ENCODE data around the gene GNAI3.

GNAI3 gene

DNA sequence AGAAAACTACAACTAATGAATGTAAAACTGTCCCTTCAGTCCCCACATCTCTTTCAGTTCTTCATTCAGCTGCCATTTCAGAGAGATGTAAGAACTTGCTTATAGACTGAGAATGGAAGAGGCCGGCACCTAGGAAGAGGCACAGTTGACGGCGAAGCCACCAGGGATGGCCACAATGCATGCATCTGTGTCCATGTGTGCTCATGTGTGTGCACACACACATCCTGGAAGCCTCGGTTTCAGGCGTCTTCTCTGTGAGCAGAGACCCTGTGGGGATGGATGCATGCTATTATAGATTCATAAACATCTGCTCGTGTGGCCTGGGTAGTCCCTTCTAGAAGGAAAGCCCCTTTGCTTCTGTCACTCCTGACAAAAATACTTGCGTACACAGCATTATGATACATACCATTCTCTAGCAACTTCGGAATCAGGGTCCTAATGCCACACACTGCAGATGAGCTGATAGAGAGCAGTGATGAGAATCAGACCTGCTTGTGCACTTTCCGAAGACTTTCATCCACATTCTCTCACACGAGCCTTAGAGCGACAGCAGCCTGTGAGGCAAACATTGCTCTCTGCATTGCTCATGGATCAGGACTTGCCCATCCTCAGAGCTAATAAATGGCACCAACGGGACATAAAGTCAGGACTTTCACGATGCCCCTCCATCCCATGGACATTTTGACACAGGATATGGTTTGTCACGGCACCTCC lies 21.2 kb upstream of the GNAI3 start:
- no peak for DNase-seq

DNA sequence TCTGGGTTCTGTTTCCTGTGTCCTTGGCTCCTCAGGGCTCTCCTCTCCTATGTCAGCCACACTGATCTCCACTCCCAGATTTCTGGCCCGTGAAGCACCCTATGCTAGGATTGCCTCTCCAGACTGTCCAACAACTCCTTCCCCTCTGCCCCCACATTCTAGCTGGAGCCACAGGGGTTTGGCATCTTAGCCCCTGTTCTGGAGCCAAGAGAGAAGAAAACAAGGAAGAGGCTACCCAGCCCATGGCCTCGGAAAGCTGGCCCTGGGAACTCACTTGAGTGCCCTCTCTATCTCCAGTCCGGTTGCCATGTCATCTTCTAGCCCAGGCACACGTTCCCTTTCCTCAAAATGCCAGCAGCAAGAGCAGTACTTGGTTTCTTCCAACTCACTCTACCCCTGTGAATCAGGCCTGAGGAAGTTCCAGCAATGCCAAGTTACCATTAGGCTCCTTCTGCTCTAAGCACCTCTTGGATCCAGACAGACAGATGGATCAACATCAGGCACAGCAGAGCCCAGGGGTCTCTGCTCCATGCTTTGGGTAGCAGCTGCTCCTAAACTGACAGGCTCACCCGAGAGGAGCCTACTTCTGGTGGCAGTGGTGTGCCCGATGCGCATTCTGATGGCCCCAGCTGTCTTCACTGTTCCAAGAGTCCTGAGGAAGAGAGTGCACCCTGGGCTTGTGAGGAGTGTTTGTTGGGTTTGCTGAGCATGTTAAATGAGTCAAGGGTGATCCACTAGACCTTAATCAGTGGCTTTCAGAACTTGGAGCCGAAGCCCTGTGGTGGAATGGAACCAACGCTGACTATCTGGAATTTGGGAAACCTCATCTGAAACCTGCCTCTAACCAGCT lies 20.3 kb upstream of the GNAI3 start:
- no peak for DNase-seq

DNA sequence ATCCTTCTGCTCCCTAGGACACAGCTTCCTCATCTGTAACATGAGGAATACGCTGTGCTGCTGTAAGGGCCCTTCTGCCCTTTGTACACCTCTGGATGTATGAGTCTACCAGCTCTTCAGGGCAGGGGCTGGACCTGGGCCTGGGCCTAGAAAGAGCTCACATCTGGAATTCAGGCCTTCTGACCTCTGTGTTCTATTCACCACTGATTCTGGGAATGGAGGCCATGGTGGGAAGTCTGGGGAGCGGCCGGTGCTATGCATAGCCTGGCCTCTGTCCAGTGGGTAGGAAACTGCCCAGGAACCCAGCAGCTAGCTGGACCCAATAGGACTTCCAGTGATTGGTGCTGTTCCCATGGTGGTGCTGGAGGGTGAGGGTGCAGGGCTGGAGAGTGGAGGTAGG lies 19.7 kb upstream of the GNAI3 start:
- no peak for DNase-seq

DNA sequence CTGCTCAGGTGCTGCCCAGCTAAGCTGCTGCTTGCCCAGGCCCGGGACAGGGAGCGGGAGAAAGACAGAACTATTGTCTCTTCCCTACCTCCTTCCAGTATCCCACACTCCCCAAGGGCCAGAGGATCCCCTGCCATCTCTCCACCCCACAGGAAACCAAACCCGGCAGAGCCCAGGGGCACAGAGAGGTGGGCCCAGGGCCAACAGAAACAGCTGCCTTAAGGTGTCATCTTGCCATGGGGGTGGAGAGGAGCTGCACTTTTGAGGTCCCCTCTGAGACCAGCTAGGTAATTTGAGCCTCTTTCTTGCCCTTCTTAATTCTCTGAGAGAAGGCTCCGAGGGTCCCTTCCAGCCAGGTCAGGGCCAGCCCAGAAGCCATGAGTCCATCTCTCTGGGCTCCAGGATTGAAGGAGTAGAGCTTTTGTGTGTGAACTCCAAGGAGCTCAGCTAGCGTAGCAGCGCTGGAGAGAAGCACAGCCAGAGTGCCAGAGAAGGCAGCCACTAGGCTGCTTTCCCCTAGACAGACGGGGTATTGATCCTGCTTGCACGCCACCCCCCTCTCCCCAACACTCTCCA lies 18.4 kb upstream of the GNAI3 start:
- DNase-seq, result no peak

DNA sequence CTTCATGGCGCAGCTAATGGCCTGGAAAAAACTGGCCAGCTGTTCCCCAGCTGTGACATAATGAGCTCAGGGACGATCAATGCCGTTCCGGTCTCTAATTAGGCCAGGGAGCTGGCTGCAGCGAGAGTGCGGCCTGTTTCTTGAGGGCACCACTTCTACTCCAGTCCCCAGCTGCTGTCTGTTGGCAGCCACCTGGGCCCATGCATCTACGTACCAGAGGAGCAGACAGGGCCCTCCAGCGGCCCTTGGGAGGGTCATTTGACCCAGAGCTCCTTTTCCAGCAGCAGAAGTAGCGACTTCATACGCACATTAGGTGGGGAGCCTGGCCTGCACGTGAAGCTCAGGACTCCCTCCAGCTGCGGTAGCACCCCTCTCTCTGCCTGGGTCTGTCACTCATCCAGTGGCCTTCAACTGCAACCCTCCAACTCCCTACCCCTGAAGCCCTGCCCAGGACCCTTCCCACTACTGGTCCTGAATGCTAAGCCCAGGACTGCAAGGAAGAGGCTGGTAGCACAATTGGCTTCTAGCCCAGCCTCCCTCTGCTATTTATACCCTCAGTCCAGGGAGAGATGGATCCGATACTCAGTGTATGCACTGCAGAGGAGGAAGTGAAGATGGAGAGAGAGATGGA lies 17.8 kb upstream of the GNAI3 start:
- DNase-seq, result no peak

DNA sequence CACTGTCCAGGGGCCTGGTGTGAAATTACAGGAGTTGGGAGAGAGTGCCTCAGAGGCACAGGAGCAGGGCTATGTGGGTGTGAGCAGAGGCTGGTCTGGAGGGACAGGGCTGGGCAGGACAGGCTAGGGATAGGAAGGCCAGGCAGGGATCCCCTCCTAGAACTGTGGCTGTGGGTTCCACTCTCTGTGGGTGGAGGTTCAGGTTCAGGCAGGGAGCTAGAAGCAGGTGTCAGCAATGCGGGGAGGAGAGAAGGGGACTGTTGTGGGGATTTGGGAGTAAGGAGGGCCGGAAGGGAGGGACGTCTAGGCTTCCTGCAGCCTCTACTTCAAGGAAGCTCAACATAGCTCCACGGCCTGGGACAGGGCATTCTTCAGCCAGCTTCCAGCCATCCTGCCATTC lies 17.0 kb upstream of the GNAI3 start:
- no peak for DNase-seq

DNA sequence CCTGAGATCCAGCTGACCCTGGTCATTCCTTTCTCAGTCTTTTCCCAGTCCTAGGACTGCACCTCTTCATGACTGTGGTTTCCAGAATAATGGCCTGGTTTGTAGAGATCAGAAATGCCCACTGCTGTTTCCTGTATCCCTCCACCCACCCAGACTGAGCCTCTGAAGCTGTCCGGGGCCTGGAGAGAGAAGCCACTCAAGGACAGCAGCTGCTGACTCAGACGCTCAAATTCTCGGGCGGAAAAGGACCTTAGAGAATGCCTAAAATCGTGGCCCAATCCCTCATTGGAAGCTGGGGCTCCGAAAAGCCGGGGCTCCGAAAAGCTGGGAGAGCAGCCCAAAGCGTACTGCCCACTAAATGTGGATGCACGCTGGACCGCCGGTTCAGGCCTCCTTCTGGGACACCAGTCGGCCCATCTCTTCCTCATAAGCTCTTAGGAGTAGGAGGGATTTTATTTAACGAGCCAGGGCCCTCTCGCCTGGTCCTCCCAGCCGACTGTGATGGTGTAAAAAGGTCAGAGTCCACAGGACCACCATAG lies 16.5 kb upstream of the GNAI3 start:
- DNase-seq, result no peak

DNA sequence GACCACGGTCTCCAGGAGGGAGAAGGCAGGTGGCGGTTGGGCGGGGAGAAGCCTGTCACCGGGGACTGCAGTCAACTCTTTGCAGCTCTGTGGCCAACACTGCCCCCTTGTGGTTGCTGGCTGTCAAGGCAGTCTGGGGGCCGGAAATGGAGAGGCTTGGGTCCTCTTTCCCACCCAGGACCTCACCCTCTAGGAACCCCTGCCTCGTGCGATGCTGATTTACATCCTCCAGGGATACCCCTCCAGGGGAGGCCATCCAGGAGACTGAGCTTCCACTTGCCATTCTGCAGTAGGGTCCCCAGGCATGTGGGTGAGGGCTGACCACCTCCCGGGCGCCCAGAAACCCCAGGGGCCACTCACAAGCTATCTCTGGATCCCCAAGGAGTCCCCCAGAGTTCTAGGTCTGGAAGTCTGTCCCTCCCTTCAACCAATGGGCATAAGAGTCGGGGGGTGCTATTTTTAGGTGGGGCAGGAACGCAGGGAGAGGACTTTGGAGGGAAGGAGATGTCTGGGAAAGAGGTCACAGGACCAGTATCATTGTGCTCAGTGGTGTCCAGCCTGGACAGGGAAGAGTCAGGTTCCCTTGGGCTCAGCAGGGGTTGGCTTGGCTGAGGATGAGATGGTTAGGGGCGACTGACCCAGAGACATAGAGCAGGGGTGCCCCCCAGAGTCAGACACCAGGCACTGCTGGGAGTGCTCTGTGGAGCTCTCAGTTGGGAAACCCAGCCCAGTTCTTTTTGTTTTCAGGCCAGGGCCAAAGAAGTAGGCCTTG lies 15.9 kb upstream of the GNAI3 start:
- peak; percentile 90 for DNase-seq

DNA sequence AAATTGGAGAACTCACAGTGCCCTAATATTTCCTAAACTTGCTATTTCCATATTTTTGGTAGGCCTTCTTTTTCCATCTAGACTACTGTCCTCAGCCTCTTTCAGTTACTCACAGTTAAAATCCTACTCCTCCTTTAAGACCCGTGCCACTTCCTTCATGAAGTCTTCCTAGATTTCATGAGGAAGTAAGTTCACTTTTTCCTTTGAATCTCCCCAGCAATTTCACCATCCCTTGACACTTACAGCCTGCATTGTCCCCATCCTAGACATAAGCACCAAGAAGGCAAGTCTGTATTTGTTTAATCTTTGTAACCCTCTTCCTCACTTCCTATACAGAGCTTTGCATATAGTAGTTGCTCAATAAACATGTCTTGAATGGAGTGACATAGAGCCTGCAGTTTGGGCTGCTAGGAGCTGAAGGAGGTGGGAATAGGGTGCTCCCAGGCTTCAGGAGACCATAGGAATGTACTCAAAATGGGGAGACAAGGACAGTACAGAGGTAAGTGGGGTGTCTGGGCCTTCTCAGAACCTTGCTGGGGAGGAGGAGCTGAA lies 14.0 kb upstream of the GNAI3 start:
- no peak for DNase-seq

DNA sequence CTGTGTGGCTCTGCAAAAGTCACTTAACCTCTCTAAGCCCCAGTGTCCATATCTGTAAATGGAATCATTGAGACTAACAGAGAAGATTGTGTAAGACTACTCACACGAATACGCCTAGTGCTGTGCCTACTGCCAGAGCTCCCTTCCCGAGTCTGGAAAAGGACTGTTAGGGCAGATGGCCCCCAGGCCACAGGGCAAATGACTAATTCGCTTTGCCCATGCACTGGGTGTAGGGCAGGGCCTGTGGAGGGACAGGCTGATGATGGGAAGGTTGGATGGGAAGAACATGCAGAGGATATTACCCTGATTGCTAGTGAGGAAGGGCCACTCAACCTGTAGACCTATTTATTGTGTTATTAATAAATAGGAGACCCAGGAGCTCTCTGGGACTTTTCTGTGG lies 12.9 kb upstream of the GNAI3 start:
- no peak for DNase-seq

DNA sequence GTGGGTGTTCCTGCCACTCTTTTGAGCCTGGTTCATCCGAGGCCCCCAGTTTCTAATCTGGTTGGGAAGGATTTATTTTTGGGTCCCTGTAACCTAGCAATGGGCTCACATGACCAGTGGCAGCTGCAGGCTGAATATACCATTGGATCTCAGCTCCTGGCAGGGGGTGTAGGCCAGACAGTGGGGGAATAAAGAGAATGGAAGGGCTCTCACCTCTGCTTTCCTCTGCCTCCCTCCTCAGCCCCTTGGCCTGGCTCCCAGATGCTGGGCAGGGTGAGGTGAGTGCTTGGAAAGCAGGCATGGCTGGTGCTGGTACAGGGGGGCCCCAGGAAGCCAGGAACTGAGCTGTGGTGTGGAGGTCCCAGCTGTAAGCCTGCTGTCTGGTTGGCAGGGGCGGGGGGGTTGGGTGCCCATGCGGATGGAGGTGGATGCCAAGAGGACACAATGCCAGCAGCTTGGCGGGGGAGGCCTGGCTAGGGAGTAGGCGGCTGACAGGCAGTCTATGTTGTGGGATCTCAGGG lies 12.4 kb upstream of the GNAI3 start:
- no peak for DNase-seq

DNA sequence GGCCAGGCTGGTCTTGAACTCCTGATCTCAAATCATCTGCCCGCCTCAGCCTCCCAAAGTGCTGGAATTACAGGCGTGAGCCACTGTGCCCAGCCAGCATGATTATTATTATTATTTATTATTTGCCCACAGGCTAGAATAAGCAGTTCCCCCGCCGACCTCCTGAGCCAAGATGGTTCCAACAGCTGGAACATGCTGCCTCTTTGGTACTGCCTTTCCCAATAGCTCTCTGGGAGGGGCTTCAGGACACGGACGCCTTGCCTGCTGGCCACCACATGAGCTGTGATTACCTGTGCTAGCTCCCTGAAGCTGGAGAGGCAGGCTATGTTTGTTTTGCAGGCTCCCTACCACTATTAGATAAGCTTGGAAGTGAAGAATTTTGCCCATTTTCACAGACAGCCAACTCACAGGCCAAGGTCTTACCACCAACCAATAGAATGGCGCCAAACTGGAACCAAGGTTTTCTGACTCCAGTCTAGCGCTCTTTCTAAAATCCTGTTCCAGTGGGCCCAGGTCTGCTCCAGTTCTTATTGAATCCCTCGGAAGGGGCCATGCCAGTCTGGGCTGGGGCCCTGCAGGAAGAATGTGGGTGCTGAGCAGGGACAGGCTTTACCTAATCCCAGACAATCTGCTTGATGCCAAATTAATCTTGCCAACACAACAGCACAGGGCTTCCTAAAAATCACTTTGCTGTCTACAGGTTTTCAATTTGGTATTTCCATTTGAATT lies 10.8 kb upstream of the GNAI3 start:
- no peak for DNase-seq

DNA sequence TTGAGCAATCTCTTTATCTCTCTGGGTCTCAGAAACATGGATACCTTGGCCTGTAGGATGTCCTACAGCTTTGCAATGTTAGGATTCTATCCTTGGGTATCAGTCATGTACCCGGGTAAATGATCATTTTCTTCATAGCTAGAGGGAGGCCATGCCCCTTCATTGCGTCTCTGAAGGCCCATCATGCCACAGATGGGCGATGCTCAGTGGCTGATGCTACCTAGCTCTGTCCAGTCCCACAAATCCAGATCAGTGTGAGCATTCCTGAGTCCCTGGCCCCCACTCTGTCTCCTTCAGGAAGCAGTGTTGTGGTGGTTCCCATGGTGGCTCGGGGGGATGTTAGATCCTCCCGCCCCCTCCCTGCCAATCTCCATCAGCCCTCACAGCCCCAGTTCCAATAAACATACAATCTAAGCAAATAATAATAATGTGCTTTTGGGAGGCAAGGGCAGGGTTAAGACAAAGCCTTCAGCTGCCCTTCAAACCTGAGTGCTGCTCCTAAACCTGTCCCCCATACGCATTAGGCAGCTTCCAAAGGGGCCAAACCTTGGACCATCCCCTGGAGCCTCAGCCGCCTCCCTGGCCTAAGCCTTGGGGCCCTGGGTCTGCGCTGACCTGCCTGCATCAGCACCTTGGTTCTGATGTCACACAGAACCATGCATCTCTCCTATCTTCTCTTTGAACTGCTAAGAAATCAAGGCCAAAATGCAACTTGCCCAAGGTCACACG lies 9.4 kb upstream of the GNAI3 start:
- DNase-seq, result no peak

DNA sequence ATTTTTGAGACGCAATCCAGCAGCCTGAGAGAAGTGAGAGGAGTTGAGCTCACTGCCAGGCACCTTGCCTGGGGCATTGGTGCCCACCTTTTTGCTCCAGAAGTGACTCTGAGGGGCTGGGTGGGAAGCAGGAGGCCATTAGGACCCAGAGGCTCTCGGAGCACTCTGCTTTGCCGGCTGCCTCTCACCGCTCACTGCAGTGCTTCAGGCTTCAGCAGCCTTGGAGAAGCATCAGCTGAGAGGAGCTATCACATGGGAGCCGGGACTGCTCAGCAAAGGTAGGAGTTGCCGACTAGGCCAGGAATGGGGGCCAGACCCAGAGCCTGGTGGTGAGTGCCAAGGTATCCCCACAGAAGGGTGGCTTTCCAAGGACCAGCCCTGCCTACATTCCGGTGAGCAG lies 8.7 kb upstream of the GNAI3 start, which contains the start of gene GPR61:
Gene GPR61 (plus strand): TSS at position 197 of the 400 bp plus-strand sequence. CDS start 3,151 bp downstream, outside the sequence.
- DNase-seq, result no peak

DNA sequence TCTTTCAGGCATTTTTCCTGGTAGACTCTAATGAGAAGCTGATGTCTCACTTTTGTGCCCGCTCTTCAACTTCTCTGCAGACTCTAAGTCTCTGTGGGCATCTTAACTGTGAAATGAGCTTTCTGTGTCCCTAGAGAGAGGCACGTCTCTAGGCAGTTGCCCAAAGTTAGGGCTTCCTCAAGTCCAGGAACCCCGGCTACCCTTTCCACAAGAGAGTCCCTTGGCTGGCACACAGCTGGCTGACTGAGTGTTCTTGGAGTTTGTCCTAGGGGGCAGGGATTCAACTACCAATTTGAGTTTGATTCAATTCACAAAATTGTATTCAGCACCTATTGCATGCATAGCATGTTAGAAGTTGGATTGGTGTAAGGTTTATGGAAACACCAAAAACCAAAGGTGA lies 7.3 kb upstream of the GNAI3 start:
- DNase-seq, result no peak

DNA sequence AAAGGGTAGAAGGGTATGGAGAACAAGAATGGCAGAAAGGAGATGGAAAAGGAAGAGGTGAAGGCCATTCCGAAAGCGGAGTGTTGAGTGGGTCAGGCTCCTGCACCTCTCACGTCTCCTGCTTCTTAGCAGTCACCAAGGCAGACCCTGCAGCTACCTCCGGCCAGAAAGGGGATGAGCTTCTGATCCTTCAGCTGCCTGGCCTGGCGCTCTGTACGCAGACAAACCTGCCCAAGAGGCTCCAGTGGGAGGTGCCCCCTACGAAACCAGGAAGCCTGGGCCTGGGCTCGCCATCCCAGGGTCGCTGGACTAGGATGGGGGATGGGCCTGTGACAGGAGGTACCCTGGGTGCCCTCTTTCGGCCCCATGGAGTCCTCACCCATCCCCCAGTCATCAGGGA lies 5.8 kb upstream of the GNAI3 start:
- DNase-seq, result no peak

DNA sequence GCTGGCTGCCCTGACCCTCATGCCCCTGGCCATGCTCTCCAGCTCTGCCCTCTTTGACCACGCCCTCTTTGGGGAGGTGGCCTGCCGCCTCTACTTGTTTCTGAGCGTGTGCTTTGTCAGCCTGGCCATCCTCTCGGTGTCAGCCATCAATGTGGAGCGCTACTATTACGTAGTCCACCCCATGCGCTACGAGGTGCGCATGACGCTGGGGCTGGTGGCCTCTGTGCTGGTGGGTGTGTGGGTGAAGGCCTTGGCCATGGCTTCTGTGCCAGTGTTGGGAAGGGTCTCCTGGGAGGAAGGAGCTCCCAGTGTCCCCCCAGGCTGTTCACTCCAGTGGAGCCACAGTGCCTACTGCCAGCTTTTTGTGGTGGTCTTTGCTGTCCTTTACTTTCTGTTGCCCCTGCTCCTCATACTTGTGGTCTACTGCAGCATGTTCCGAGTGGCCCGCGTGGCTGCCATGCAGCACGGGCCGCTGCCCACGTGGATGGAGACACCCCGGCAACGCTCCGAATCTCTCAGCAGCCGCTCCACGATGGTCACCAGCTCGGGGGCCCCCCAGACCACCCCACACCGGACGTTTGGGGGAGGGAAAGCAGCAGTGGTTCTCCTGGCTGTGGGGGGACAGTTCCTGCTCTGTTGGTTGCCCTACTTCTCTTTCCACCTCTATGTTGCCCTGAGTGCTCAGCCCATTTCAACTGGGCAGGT lies 5.0 kb upstream of the GNAI3 start:
- no peak for DNase-seq

DNA sequence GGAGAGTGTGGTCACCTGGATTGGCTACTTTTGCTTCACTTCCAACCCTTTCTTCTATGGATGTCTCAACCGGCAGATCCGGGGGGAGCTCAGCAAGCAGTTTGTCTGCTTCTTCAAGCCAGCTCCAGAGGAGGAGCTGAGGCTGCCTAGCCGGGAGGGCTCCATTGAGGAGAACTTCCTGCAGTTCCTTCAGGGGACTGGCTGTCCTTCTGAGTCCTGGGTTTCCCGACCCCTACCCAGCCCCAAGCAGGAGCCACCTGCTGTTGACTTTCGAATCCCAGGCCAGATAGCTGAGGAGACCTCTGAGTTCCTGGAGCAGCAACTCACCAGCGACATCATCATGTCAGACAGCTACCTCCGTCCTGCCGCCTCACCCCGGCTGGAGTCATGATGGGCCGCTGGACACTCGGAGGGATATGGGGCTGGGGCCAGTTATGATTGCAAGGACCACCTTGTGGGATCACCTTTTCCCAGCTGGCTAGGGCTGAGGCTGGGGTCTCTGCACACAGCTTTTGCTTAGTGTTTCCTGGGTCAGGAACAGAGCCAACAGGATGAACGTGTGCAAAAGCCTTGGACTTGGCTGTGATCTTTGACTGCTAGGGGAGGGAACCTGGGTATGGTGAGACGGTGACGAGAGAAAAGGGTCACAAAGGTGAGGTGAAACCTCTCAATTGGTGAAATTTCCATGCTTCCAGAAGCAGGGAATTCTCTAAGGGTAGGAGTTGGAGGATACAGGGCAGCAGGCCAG lies 4.3 kb upstream of the GNAI3 start:
- no peak for DNase-seq
